ENCODE measurements around the gene ATP5ME.

Gene ATP5ME

DNA sequence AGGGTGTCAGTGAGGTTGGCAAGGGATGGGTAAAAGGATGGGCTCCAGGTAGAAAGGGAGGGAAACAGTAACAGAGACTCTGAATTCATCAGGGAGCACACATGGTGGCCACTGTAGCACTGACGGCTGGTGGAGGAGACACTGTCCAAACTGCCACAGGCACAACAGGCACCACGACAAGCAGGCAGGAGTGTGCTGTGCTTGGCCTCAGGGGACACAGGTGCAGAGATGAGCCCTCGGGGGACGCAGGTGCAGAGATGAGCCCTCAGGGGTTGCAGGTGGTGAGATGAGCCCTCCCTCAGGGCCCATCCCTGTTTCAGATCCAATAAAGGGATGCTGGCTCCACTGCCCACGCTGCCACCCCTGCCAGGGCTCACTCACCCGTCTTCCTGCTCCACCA lies 41.1 kb downstream of the ATP5ME start:
- Histone ChIP-seq H3K4me2 (ENCODE audit: low read length) (no peak overlapping the region), H4K20me1 (ENCODE audit: insufficient read depth, low read length) (no peaks in the 10 kb centered on the region), H3K9me2 (ENCODE audit: low read depth, low read length) (no peaks in the 10 kb centered on the region), H3K9ac (ENCODE audit: low read length) (no peak overlapping the region), H3K36me3 (ENCODE audit: insufficient read depth, low read length) (no peaks in the 10 kb centered on the region), H3F3A (ENCODE audit: insufficient read depth, low read length) (no peaks in the 10 kb centered on the region), H2AFZ (ENCODE audit: low read length) (no peak overlapping the region), H3K27me3 (ENCODE audit: insufficient read depth, low read length) (no peaks in the 10 kb centered on the region), H3K79me2 (ENCODE audit: insufficient read depth, low read length) (no peaks in the 10 kb centered on the region), H3K27ac (ENCODE audit: low read depth, low read length, poor library complexity, severe bottlenecking) (no peak overlapping the region), H3K4me1 (ENCODE audit: insufficient read depth, low read length, severe bottlenecking) (no peaks in the 10 kb centered on the region), H3K9me3 (ENCODE audit: low read length) (no peaks in the 10 kb centered on the region), H3K4me3 (ENCODE audit: low read depth, low read length, poor library complexity, severe bottlenecking) (no peak overlapping the region)
- TF ChIP-seq, protein P1, sequence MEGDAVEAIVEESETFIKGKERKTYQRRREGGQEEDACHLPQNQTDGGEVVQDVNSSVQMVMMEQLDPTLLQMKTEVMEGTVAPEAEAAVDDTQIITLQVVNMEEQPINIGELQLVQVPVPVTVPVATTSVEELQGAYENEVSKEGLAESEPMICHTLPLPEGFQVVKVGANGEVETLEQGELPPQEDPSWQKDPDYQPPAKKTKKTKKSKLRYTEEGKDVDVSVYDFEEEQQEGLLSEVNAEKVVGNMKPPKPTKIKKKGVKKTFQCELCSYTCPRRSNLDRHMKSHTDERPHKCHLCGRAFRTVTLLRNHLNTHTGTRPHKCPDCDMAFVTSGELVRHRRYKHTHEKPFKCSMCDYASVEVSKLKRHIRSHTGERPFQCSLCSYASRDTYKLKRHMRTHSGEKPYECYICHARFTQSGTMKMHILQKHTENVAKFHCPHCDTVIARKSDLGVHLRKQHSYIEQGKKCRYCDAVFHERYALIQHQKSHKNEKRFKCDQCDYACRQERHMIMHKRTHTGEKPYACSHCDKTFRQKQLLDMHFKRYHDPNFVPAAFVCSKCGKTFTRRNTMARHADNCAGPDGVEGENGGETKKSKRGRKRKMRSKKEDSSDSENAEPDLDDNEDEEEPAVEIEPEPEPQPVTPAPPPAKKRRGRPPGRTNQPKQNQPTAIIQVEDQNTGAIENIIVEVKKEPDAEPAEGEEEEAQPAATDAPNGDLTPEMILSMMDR (IDR thresholded peaks at IDR 0.05; ENCODE audit: low read length), result no peak
- no peak for TF ChIP-seq EZH2 (IDR thresholded peaks at IDR 0.05; ENCODE audit: borderline replicate concordance, low read length)

DNA sequence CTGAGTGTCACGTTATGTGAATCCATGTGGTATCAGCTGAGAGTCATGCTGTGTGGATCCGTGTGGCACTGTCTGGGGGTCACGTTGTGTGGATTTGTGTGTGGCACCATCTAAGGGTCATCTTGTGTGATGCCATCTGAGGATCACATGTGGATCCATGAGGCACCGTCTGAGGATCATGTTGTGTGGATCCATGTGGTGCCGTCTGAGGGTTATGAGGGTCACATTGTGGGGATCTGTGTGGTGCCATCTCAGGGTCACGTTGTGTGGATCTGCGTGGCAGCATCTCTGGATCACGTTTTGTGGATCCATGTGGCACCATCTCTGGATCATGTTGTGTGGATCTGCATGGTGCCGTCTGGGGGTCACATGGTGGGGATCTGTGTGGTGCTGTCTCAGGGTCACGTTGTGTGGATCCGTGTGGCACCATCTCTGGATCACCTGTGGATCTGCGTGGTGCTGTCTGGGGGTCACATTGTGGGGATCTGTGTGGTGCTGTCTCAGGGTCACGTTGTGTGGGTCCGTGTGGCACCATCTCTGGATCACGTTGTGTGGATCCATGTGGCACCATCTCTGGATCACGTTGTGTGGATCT lies 41.8 kb downstream of the ATP5ME start:
- Histone ChIP-seq H4K20me1 (ENCODE audit: insufficient read depth, low read length) (no peaks in the 10 kb centered on the region), H3K4me3 (ENCODE audit: low read depth, low read length, poor library complexity, severe bottlenecking) (no peak overlapping the region), H3K27ac (ENCODE audit: low read depth, low read length, poor library complexity, severe bottlenecking) (no peak overlapping the region), H3K9me3 (ENCODE audit: low read length) (no peaks in the 10 kb centered on the region), H3K79me2 (ENCODE audit: insufficient read depth, low read length) (no peaks in the 10 kb centered on the region), H3K27me3 (ENCODE audit: insufficient read depth, low read length) (no peaks in the 10 kb centered on the region), H2AFZ (ENCODE audit: low read length) (no peak overlapping the region), H3K4me1 (ENCODE audit: insufficient read depth, low read length, severe bottlenecking) (no peaks in the 10 kb centered on the region), H3K9me2 (ENCODE audit: low read depth, low read length) (no peaks in the 10 kb centered on the region), H3K9ac (ENCODE audit: low read length) (no peak overlapping the region), H3K36me3 (ENCODE audit: insufficient read depth, low read length) (no peaks in the 10 kb centered on the region), H3K4me2 (ENCODE audit: low read length) (no peak overlapping the region), H3F3A (ENCODE audit: insufficient read depth, low read length) (no peaks in the 10 kb centered on the region)
- TF ChIP-seq, protein P1 (IDR thresholded peaks at IDR 0.05; ENCODE audit: low read length), result no peak
- no peak for TF ChIP-seq EZH2 (IDR thresholded peaks at IDR 0.05; ENCODE audit: borderline replicate concordance, low read length)

DNA sequence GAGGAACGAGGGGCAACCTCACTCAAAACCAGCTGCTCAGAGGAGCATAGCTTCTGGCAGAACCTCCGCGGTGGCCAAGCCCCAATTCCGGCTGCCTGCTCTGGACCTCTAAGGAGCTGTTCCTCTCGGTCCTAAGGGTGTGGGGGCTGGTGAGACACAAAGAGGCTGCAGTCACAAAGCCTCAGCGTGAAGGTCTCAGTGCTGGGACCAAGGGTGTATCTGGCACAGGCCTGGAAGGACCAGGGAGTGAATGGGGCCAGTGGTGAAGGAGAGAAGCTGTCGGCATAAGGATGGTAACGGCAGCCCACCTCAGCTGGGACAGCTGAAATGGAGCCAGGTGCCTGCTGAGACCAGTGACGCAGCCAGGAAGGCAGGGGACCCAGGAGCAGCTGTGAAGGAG lies 43.4 kb downstream of the ATP5ME start:
- Histone ChIP-seq H3K9me3 (ENCODE audit: low read length) (no peaks in the 10 kb centered on the region), H2AFZ (ENCODE audit: low read length) (no peak overlapping the region), H3F3A (ENCODE audit: insufficient read depth, low read length) (no peaks in the 10 kb centered on the region), H3K27me3 (ENCODE audit: insufficient read depth, low read length) (no peaks in the 10 kb centered on the region), H3K36me3 (ENCODE audit: insufficient read depth, low read length) (no peaks in the 10 kb centered on the region), H3K4me1 (ENCODE audit: insufficient read depth, low read length, severe bottlenecking) (no peaks in the 10 kb centered on the region), H3K27ac (ENCODE audit: low read depth, low read length, poor library complexity, severe bottlenecking) (no peak overlapping the region), H3K4me2 (ENCODE audit: low read length) (no peak overlapping the region), H3K4me3 (ENCODE audit: low read depth, low read length, poor library complexity, severe bottlenecking) (no peak overlapping the region), H3K79me2 (ENCODE audit: insufficient read depth, low read length) (no peaks in the 10 kb centered on the region), H4K20me1 (ENCODE audit: insufficient read depth, low read length) (no peaks in the 10 kb centered on the region), H3K9me2 (ENCODE audit: low read depth, low read length) (no peaks in the 10 kb centered on the region), H3K9ac (ENCODE audit: low read length) (no peak overlapping the region)
- TF ChIP-seq, protein P1 (IDR thresholded peaks at IDR 0.05; ENCODE audit: low read length), result no peak
- no peak for TF ChIP-seq EZH2 (IDR thresholded peaks at IDR 0.05; ENCODE audit: borderline replicate concordance, low read length)

Data from OCI-LY1 (cell line).